Spleen (tissue), 11 donors: ENCODE data around the gene ZMYM4. TPM values are rescaled to one million over a fixed set of nuclear protein-coding genes. Genes with fewer than 3 reads are reported as not detected.
A peak's percentile ranks its signal among the peaks of the same experiment; 100 is the strongest.

Experiments
- DNase-seq: peaks from one replicate; pipeline ENCODE4 v3.0.0-alpha.2; 2020
- H3K27ac ChIP-seq, 8 donors: fragments of 200-600 bp; sonication (generic) in 7 of 8; 1 replicate in 4 of 8; 2 replicates in 4 of 8; pipeline versions ENCODE4 v1.5.0 to v1.8.0; 2016 to 2021; ENCODE audit warnings: inconsistent platforms in 4 of 8, mild to moderate bottlenecking in 4 of 8, moderate library complexity in 1 of 8
- H3K27me3 ChIP-seq, 7 donors: fragments of 200-600 bp; sonication (generic) in 6 of 7; replicated peaks in 1 of 7; 1 replicate in 4 of 7; 2 replicates in 3 of 7; pipeline versions ENCODE4 v1.5.0 to v1.8.0; 2016 to 2021; ENCODE audit warnings: inconsistent platforms in 3 of 7, mild to moderate bottlenecking in 1 of 7
- H3K36me3 ChIP-seq, 6 donors: fragments of 200-600 bp; sonication (generic) in 5 of 6; 1 replicate in 4 of 6; 2 replicates in 2 of 6; pipeline versions ENCODE4 v1.5.0 to v1.8.0; 2016 to 2021; ENCODE audit warnings: inconsistent platforms in 2 of 6
- H3K4me1 ChIP-seq, 6 donors: fragments of 200-600 bp; sonication (generic) in 5 of 6; 1 replicate in 3 of 6; 2 replicates in 3 of 6; pipeline versions ENCODE4 v1.5.0 to v1.8.0; 2016 to 2021; ENCODE audit warnings: inconsistent platforms in 3 of 6
- H3K4me3 ChIP-seq, 8 donors: fragments of 200-600 bp; sonication (generic) in 7 of 8; 1 replicate in 4 of 8; 2 replicates in 4 of 8; pipeline versions ENCODE4 v1.5.0 to v1.8.0; 2016 to 2021; ENCODE audit warnings: inconsistent platforms in 4 of 8, mild to moderate bottlenecking in 4 of 8, moderate library complexity in 2 of 8
- H3K9me3 ChIP-seq, 8 donors: fragments of 200-600 bp; sonication (generic) in 7 of 8; 1 replicate in 4 of 8; 2 replicates in 4 of 8; pipeline versions ENCODE4 v1.5.0 to v1.8.0; 2016 to 2021; ENCODE audit warnings: inconsistent platforms in 4 of 8
- POLR2A ChIP-seq, 3 donors: fragments of 450-650 bp; IDR thresholded peaks; one replicate each; pipeline ENCODE4 v1.5.1; 2017; ENCODE audit warnings: antibody characterized with exemption in 3 of 3, mild to moderate bottlenecking in 1 of 3
- POLR2AphosphoS5 ChIP-seq, 3 donors: sonication (generic); formaldehyde crosslinking; IDR thresholded peaks; one replicate each; pipeline ENCODE4 v1.5.1; 2017; ENCODE audit warnings: antibody characterized with exemption in 3 of 3
- WGBS, 5 donors: extraction: QIAGEN DNeasy Blood & Tissue Kit in 3 of 5; methylation state at CpG; one replicate each; pipeline versions ENCODE4 v1.1.5 to v1.1.7; 2013 to 2018; 5-methylcytosine and 5-hydroxymethylcytosine counted together
- intact Hi-C: fragments of 100-400 bp; cut with DNase I; formaldehyde crosslinking; loops from one replicate; pipeline ENCODE4 v1.15.0; 2023; ENCODE audit warnings: low total_unique reads
- polyA plus RNA-seq, 3 donors: library from polyadenylated mRNA; stranded (reverse); fragments of 200-250 nt; gene quantifications; one replicate each; pipeline ENCODE4 v1.2.1, GENCODE V29; 2013
- total RNA-seq, 7 donors: library from RNA; depleted of rRNA in 3 of 7; stranded (reverse); fragments of >200 nt in 3 of 7; fragmentation: NEBNext Ultra II Directional in 4 of 7; extraction: Animal tissue kit (Norgen Biotek cat#: 25700) in 4 of 7; gene quantifications; one replicate each; pipeline versions ENCODE4 v1.1.0 to v1.2.1, GENCODE V29; 2016 to 2021
- TF ChIP-seq, protein P1 (sequence below), 11 experiments: fragments of 200-600 bp in 7 of 11; fragments of 450-650 bp in 4 of 11; sonication (generic) in 4 of 11; IDR thresholded peaks in 8 of 11; conservative IDR thresholded peaks in 3 of 11; 1 replicate in 7 of 11; 2 replicates in 4 of 11; pipeline versions ENCODE4 v1.4.0 to v1.8.0; 2016 to 2021; ENCODE audit warnings: antibody characterized with exemption in 11 of 11, inconsistent platforms in 4 of 11, mild to moderate bottlenecking in 1 of 11
- donor health status: healthy with polysubstance abuse.
- donor health status: DM: no; HTN: no; CAD: no; lungs with moderate emphysema.
- donor health status: DM: no; HTN: no; CAD: no.
- donor health status: Bipolar disorder and iron deficiency.
- donor health status: healthy.
- donor health status: DM: no; HTN: no; CAD: no.
- donor health status: DM: yes; HTN: yes; CAD: no.

Gene ZMYM4
- total and polyA plus RNA-seq, 10 donors, result 9.0 to 70.2 (median 47.1) TPM

DNA sequence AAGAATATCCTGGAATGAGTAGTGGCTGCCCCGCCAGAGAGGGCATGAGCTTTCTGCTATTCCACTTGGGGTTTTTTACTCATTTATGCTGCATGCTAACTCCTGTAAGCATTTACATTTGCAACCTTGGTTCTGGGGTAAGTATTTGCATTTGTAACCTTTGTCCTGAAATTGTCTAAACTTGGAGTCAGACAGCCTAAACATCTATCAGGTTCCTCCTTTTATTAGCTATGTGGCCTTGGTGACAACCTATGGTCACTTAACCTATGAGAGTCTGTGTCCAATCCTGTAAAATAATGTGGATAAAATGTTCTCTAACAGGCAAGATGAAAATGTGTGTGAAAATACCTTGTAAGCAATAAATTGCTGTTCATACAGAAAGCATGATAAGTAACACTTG lies 8.9 kb upstream of the ZMYM4 start:
- H3K27me3 ChIP-seq, result no peaks in the 10 kb centered on the region
- 89 to 100% (median 95%) methylated on average over 1 of the region's 1 CpG for WGBS, 5 donors
- TF ChIP-seq, protein P1, sequence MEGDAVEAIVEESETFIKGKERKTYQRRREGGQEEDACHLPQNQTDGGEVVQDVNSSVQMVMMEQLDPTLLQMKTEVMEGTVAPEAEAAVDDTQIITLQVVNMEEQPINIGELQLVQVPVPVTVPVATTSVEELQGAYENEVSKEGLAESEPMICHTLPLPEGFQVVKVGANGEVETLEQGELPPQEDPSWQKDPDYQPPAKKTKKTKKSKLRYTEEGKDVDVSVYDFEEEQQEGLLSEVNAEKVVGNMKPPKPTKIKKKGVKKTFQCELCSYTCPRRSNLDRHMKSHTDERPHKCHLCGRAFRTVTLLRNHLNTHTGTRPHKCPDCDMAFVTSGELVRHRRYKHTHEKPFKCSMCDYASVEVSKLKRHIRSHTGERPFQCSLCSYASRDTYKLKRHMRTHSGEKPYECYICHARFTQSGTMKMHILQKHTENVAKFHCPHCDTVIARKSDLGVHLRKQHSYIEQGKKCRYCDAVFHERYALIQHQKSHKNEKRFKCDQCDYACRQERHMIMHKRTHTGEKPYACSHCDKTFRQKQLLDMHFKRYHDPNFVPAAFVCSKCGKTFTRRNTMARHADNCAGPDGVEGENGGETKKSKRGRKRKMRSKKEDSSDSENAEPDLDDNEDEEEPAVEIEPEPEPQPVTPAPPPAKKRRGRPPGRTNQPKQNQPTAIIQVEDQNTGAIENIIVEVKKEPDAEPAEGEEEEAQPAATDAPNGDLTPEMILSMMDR (IDR thresholded peaks at IDR 0.05 in 8 of 11, conservative IDR thresholded peaks at IDR 0.05 in 3 of 11), result no peak
- TF ChIP-seq POLR2AphosphoS5 (IDR thresholded peaks at IDR 0.05) (no peak), POLR2A (IDR thresholded peaks at IDR 0.05) (no peak)
- no peak overlapping the region for H3K4me3 ChIP-seq
- H3K27ac ChIP-seq, result no peak overlapping the region
- intact Hi-C loops, result no loop called here
- H3K9me3 ChIP-seq, result no peaks in the 10 kb centered on the region
- H3K36me3 ChIP-seq, result no peaks in the 10 kb centered on the region
- no peak for DNase-seq
- H3K4me1 ChIP-seq, result peaks cover 0 to 2% (median 0%) of the 10 kb centered on the region in 6 donors

DNA sequence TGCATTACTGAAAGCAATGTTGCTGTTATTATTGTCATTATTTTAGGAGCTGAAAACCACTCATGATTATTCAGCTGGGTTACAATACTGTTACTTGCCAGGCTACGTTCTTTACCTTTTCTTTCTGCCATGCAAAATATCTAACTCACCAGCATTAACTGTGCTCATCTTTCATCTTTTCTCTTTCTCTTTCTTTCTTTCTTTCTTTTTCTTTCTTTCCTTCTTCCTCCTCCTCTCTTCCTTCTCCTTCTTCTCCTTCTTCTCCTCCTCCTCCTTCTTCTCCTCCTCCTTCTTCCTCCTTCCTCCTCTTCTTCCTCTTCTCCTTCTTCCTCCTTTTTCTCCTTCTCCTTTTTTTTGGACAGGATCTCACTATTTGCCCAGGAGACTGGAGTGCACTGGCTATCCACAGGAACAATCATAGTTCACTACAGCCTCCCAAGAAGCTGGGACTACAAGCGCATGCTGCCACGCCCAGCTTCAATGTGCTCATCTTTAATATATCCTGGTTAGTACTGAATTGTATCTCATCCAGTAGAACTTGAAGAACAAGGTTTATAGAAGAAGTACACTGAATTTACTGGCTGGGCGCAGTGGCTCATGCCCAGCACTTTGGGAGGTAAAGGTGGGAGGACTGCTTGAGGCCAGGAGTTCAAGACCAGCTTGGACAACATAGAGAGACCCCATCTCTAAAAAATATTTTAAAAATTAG lies 6.9 kb upstream of the ZMYM4 start:
- no peaks in the 10 kb centered on the region for H3K36me3 ChIP-seq
- H3K27me3 ChIP-seq, result no peaks in the 10 kb centered on the region
- no peak for DNase-seq
- H3K4me3 ChIP-seq, result no peak overlapping the region
- TF ChIP-seq, protein P1 (IDR thresholded peaks at IDR 0.05 in 8 of 11, conservative IDR thresholded peaks at IDR 0.05 in 3 of 11), result no peak
- no peak for TF ChIP-seq POLR2AphosphoS5 (IDR thresholded peaks at IDR 0.05)
- TF ChIP-seq POLR2A (IDR thresholded peaks at IDR 0.05), result no peak
- WGBS, 5 donors, result 91 to 98% (median 93%) methylated on average over 4 of the region's 4 CpGs
- peaks cover 0 to 13% (median 3%) of the 10 kb centered on the region in 6 donors for H3K4me1 ChIP-seq
- no peaks in the 10 kb centered on the region for H3K9me3 ChIP-seq
- no peak overlapping the region for H3K27ac ChIP-seq
- intact Hi-C loops, result no loop called here

DNA sequence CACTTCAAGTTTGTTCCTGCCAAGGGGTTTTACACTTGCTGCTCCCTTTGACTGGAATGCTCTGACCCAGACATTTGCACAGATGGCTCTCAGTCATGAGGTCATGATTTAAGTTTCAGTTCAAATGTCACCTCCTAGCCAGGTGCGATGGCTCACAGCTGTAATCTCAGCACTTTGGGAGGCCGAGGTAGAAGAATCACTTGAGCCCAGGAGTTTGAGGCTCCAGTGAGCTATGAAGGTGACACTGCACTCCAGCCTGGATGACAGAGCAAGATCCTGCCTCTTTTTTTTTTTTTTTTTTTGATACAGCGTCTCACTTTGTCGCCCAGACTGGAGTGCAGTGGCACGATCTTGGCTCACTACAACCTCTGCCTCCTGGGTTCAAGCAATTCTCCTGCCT lies 4.5 kb upstream of the ZMYM4 start:
- Histone ChIP-seq H3K4me1 (peaks cover 0 to 21% (median 8%) of the 10 kb centered on the region in 6 donors), H3K9me3 (no peaks in the 10 kb centered on the region), H3K4me3 (no peak overlapping the region), H3K36me3 (no peaks in the 10 kb centered on the region), H3K27me3 (no peaks in the 10 kb centered on the region), H3K27ac (peak overlapping the region in 4 of 8 donors; percentile 61 to 74 (median 68))
- 86 to 92% (median 89%) methylated on average over 2 to 5 of the region's 5 CpGs for WGBS, 5 donors
- TF ChIP-seq POLR2AphosphoS5 (IDR thresholded peaks at IDR 0.05) (no peak), POLR2A (IDR thresholded peaks at IDR 0.05) (no peak)
- TF ChIP-seq, protein P1 (IDR thresholded peaks at IDR 0.05 in 8 of 11, conservative IDR thresholded peaks at IDR 0.05 in 3 of 11), result no peak
- no peak for DNase-seq
- intact Hi-C loops, result no loop called here

DNA sequence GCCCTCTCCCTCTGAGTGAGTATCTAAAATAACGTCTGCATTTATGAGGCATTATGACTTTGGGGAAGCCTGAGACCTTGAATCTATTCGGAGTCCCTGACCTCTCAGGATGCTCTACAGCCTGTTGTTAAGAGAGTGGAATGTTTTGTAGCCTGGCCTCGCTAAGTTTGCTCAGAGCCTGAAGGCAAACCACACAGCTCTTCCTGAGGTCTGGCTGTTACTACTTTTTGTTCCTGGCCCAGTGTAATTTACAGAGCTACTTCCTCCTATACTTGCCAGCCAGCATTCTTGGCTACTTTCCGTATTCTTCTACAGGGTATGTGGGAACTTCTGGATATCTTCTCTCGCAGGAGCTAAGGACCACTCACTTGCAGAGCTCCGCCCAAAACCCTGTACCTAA lies 3.6 kb upstream of the ZMYM4 start:
- Histone ChIP-seq H3K27ac (peak overlapping the region in 7 of 8 donors; percentile 48 to 74 (median 61)), H3K36me3 (no peaks in the 10 kb centered on the region), H3K27me3 (no peaks in the 10 kb centered on the region), H3K4me3 (no peak overlapping the region), H3K9me3 (no peaks in the 10 kb centered on the region), H3K4me1 (peaks cover 0 to 29% (median 12%) of the 10 kb centered on the region in 6 donors)
- intact Hi-C loops, result no loop called here
- 13 to 20% (median 18%) methylated on average over 6 of the region's 6 CpGs for WGBS, 5 donors
- no peak for DNase-seq
- TF ChIP-seq POLR2A (IDR thresholded peaks at IDR 0.05), result peak in 1 of 3 donors; percentile 18
- TF ChIP-seq, protein P1 (IDR thresholded peaks at IDR 0.05 in 8 of 11, conservative IDR thresholded peaks at IDR 0.05 in 3 of 11), result no peak
- peak in 1 of 3 donors; percentile 46 for TF ChIP-seq POLR2AphosphoS5 (IDR thresholded peaks at IDR 0.05)
